ENCODE results near the gene ELFN1.

- no peak for TF ChIP-seq POLR2A (IDR thresholded peaks at IDR 0.05; ENCODE audit: low read length)
- TF ChIP-seq GATA1 (IDR thresholded peaks at IDR 0.05; ENCODE audit: low read depth, low read length): no peak
These were observed 3.6 kb downstream of the ELFN1 start for GRCh38 chr7:1673581-1674118.
